Pancreas (tissue), 10 donors: ENCODE results near the gene IL17C. TPM values are rescaled to one million over a fixed set of nuclear protein-coding genes. Genes with fewer than 3 reads are reported as not detected.

Source experiments
- ATAC-seq, 4 donors: fragments of 200-7000 bp; cut with Tn5 transposase; one replicate each; pipeline versions ENCODE4 v1.8.0 to v1.9.1; 2020; ENCODE audit warnings: mild to moderate bottlenecking in 4 of 4, moderate library complexity in 4 of 4
- DNase-seq, 6 donors: peaks; one replicate each; pipeline ENCODE4 v3.0.0-alpha.2; 2020
- FAIRE-seq: peaks from 2 replicates; lab custom pipeline; 2012; peaks lifted over from hg19 to GRCh38; lab: Jason Lieb, UNC
- H3K27ac ChIP-seq, 4 donors: fragments of 200-600 bp; sonication (generic); 1 replicate in 3 of 4; 2 replicates in 1 of 4; pipeline versions ENCODE4 v1.5.0 to v1.8.0; 2020
- H3K27me3 ChIP-seq, 4 donors: fragments of 200-600 bp; one replicate each; pipeline ENCODE4 v1.8.0; 2021
- H3K36me3 ChIP-seq, 3 donors: fragments of 200-600 bp; sonication (generic) in 1 of 3; one replicate each; pipeline versions ENCODE4 v1.5.0 to v1.8.0; 2020 to 2021
- H3K4me1 ChIP-seq, 3 donors: fragments of 200-600 bp; one replicate each; pipeline ENCODE4 v1.8.0; 2021
- H3K4me3 ChIP-seq, 4 donors: fragments of 200-600 bp; sonication (generic) in 2 of 4; one replicate each; pipeline versions ENCODE4 v1.5.0 to v1.8.0; 2020 to 2021
- H3K9me3 ChIP-seq, 4 donors: fragments of 200-600 bp; one replicate each; pipeline ENCODE4 v1.8.0; 2021
- WGBS, 2 donors: extraction: QIAGEN DNeasy Blood & Tissue Kit; methylation state at CpG; one replicate each; pipeline ENCODE4 v1.1.7; 2013; 5-methylcytosine and 5-hydroxymethylcytosine counted together
- intact Hi-C, 3 donors: fragments of 100-400 bp; cut with DNase I; formaldehyde crosslinking; loops; one replicate each; pipeline versions ENCODE4 v1.11.1 to v1.14.2; 2022
- polyA plus RNA-seq, 2 donors: library from polyadenylated mRNA; stranded (reverse); fragments of 200-250 nt; gene quantifications; one replicate each; pipeline ENCODE4 v1.2.3, GENCODE V29; 2013
- total RNA-seq, 6 donors: library from RNA; stranded (reverse); fragmentation: NEBNext Ultra II Directional in 4 of 6; extraction: Animal tissue kit (Norgen Biotek cat#: 25700) in 4 of 6; gene quantifications; one replicate each; pipeline versions ENCODE4 v1.2.1 to v1.2.4, GENCODE V29; 2021 to 2023
- TF ChIP-seq, protein P1 (sequence below), 4 donors: fragments of 200-600 bp; sonication (generic) in 3 of 4; IDR thresholded peaks; one replicate each; pipeline versions ENCODE4 v1.5.0 to v1.8.0; 2021; ENCODE audit warnings: antibody characterized with exemption in 4 of 4
- donor health status: healthy with polysubstance abuse.
- donor health status: DM: no; HTN: no; CAD: no; lungs with moderate emphysema.
- donor health status: DM: no; HTN: no; CAD: no.
- donor health status: control.
- donor health status: control.
- donor health status: Bipolar disorder and iron deficiency.
- donor health status: DM: yes; HTN: yes; CAD: no.
- donor health status: DM: no; HTN: no; CAD: no.
- donor health status: DM: no; HTN: no; CAD: no.
- donor health status: DM: yes; HTN: yes; CAD: no.

Gene IL17C
- total and polyA plus RNA-seq, 8 donors, result 0.14 TPM; not detected in 7

DNA sequence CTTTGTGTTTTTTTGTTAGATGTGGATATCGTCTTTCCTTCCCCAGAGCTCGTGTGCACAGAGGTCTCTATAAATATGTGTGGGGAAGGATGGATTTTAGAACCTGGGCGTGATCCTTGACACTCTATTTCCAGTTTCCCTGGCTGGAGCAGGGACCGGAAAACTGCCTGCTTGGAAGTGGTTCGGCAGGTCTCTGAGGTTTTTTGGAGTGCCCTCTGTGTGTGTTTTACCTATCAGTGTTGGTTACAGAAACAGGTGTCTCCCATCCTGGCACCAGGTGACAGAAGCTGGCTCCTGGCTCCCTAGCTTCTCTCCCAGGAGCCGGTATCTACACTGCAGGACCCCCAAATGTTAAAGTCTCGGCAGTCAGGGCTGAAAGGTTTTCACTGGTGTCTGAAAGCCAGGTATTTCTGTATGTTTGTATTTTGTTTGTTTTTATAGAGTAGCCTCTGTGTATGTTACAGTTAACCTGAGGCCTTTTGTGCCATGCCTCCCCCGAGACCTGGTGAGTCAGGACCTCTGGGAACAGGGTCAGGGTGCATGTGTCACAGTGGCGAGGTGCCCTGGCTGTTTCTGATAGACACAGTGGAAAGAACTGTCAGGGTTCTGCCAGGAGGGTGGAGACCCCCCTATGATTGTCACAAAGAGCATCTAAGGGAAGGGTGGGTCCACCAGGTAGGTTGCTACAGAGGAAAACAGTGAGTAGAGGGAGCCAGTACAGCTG lies 36.9 kb upstream of the IL17C start:
- intact Hi-C loops, result no loop called here
- H3K27ac ChIP-seq, result no peak overlapping the region
- no peak for ATAC-seq
- H3K36me3 ChIP-seq, result peaks cover 4 to 47% (median 12%) of the 10 kb centered on the region in 3 donors
- no peak for DNase-seq
- 93 to 96% methylated on average over 9 of the region's 9 CpGs for WGBS, 2 donors
- no peak for FAIRE-seq
- no peak overlapping the region for H3K4me3 ChIP-seq
- H3K4me1 ChIP-seq, result no peaks in the 10 kb centered on the region
- TF ChIP-seq, protein P1, sequence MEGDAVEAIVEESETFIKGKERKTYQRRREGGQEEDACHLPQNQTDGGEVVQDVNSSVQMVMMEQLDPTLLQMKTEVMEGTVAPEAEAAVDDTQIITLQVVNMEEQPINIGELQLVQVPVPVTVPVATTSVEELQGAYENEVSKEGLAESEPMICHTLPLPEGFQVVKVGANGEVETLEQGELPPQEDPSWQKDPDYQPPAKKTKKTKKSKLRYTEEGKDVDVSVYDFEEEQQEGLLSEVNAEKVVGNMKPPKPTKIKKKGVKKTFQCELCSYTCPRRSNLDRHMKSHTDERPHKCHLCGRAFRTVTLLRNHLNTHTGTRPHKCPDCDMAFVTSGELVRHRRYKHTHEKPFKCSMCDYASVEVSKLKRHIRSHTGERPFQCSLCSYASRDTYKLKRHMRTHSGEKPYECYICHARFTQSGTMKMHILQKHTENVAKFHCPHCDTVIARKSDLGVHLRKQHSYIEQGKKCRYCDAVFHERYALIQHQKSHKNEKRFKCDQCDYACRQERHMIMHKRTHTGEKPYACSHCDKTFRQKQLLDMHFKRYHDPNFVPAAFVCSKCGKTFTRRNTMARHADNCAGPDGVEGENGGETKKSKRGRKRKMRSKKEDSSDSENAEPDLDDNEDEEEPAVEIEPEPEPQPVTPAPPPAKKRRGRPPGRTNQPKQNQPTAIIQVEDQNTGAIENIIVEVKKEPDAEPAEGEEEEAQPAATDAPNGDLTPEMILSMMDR (IDR thresholded peaks at IDR 0.05), result no peak
- H3K27me3 ChIP-seq, result no peaks in the 10 kb centered on the region
- no peaks in the 10 kb centered on the region for H3K9me3 ChIP-seq

DNA sequence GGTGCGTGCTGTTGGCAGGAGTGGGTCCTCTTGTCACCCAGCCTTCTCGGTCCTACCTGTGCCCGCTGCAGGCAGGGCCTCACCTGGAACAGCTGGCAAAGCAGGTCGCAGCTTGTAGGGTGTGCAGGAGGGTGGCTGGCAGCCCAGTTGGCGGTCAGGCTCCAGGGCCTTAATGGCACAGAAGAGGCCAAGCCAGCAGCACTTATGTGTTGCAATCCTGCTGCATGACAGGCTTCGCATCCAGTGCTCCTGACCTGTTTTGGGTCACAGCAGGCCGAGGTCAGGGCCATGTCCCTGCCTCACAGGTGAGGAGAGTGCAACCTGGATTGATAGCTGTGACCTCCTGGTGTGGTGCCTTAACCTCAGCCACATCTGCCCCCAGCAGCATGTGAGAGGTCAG lies 36.3 kb upstream of the IL17C start:
- intact Hi-C loops, result no loop called here
- no peak overlapping the region for H3K27ac ChIP-seq
- no peak for DNase-seq
- TF ChIP-seq, protein P1 (IDR thresholded peaks at IDR 0.05), result no peak
- FAIRE-seq, result no peak
- no peaks in the 10 kb centered on the region for H3K4me1 ChIP-seq
- 89 to 93% methylated on average over 7 of the region's 7 CpGs for WGBS, 2 donors
- no peak for ATAC-seq
- H3K9me3 ChIP-seq, result no peaks in the 10 kb centered on the region
- H3K4me3 ChIP-seq, result no peak overlapping the region
- H3K27me3 ChIP-seq, result no peaks in the 10 kb centered on the region
- peaks cover 4 to 54% (median 12%) of the 10 kb centered on the region in 3 donors for H3K36me3 ChIP-seq

DNA sequence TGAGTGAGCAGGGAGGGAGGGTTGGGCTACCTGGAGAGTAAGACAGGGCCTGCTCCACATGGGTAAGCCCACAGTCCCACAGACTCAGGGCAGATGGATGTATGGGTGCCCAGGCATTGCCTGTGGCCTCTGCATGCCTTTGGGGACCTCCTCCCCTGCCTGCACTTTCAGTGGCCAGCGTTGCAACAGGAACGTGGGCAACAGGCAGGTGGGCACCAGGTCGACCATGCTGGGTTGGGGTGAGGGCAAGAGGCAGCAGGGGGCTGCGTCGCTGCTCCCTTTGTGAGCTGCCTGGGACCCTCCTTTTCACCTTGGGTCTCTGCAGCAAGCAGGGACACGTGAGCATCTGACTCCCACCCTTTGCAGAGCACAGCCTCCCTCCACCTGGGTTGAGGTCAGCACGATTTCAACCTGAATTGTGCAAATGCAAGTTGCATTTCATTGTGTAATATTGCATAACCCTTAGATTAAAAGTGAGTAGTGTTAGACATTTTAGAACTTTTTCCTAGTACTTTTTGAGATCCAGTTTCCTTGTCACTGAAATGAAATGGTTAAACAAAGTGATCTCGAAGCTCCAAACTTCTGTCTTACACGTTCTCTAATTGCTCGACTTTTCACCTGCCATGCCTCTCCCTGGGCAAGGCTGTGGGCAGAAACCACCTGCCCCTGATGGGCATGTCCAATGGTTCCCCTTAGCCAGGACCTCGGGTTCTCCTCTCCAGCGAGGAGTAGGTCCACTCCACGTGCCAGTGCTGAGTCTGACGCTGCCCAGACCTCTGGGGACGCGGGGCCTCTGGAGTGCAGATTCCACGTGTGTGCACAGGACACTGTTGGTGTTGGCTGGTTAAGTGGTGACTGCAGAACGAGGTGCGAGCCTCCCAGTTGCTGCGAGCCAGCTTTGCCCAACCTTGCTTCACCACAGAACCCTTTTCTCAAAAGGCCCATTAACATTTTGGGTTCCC lies 32.9 kb upstream of the IL17C start:
- no peak for FAIRE-seq
- Histone ChIP-seq H3K27me3 (no peaks in the 10 kb centered on the region), H3K36me3 (peaks cover 0 to 48% (median 4%) of the 10 kb centered on the region in 3 donors), H3K4me1 (no peaks in the 10 kb centered on the region), H3K9me3 (no peaks in the 10 kb centered on the region), H3K4me3 (no peak overlapping the region), H3K27ac (no peak overlapping the region)
- no peak for DNase-seq
- TF ChIP-seq, protein P1 (IDR thresholded peaks at IDR 0.05), result no peak
- ATAC-seq, result no peak
- intact Hi-C loops, result no loop called here
- WGBS, 2 donors, result 82% methylated on average over 20 of the region's 20 CpGs

DNA sequence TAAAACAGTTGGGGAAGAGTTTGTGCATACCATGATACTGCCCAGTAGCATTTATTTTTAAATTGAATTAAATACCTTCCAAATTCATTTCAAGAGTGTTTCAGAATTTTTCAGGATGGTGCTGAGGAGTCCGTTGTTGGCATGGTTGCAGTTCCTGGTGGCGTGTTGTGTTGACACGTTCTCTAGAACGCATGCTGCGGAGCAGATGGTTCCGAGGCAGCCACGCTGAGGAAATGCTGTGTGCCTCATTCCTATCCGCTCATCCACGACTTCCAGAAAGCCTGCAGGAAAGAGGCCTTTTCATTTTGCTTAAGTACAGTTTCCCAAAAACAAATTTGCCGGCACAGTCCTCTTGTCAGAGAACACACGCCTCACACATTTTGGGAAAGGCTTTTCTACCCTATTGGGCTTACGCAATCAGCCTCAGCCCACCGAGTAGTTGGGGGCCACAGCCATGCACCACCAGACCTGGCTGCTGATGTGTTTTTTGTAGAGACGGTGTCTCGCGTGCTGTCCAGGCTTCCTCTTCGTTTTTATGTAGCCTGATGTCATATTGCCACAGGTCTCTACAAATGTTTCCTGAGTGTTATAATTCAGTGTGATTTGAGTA lies 32.1 kb upstream of the IL17C start:
- Histone ChIP-seq H3K4me3 (no peak overlapping the region), H3K27ac (no peak overlapping the region), H3K4me1 (no peaks in the 10 kb centered on the region), H3K27me3 (no peaks in the 10 kb centered on the region), H3K36me3 (peaks cover 0 to 44% (median 0%) of the 10 kb centered on the region in 3 donors), H3K9me3 (no peaks in the 10 kb centered on the region)
- TF ChIP-seq, protein P1 (IDR thresholded peaks at IDR 0.05), result no peak
- no peak for ATAC-seq
- no peak for FAIRE-seq
- WGBS, 2 donors, result 88 to 91% methylated on average over 17 of the region's 17 CpGs
- intact Hi-C loops, result no loop called here
- DNase-seq, result no peak
